Activated T-helper 1 cell treated with anti-CD3 and anti-CD28 coated beads, Interleukin-2, amount 50 U/mL, for 16 hours (primary cell): ENCODE results near the gene KLHL36.

Source experiments
- DNase-seq, 2 donors: peaks; one replicate each; pipeline ENCODE4 v3.0.0-alpha.2; 2020; ENCODE audit warnings: low read depth in 1 of 2, low spot score in 1 of 2

The KLHL36 gene

DNA sequence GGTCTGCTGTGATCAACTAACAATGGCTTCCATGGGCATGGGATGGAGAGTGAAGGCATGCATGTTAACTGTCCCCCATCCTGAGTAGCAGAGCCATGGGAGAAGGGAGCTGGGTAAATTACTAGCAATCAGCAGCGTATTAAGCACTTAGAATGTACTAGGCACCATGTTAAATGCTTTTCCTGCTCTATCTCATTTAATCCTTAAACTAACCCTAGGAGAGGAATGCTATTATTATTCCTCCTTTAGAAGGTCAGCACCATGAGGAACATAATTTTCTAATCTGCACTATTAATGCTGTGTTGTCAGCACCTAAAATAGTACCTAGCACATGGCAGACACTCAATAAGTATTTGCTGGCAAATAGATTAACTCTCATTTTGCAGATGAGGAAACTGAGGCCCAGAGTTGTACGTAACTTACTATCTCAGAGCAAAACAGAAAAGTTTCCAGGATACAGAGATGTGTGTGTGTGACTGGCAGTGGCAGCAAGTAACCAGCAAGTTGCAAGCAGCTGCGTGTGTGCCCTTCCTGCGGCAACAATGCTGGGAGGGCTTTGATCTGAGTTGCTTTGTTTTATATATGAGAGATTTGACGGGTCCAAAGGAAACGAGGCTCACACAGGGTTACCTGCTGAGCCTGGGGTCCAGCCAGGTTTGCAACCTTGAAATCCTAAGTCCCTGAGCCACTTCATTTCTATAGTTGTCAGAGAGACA is 6.5 kb upstream of the KLHL36 start:
- DNase-seq, result no peak

DNA sequence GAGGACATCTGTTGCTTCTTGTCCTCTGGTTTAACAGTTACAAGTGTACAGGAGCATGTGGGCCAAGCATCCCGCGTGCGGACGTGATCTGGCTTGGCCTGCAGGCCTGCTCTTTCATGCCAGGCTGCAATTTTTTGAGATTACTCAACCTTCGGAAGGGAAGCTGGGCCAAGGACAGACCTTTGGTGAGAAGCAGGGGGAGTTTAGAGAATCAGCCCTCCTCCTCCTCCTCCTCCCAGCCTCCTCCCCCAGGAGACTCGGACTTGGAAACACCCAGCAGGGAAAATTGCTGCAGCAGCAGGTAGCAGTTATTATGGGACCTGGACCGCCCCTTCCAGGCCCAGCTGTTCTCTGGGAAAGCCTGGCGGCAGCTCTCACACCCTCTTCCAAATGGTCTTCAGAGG is 5.1 kb upstream of the KLHL36 start:
- no peak for DNase-seq

DNA sequence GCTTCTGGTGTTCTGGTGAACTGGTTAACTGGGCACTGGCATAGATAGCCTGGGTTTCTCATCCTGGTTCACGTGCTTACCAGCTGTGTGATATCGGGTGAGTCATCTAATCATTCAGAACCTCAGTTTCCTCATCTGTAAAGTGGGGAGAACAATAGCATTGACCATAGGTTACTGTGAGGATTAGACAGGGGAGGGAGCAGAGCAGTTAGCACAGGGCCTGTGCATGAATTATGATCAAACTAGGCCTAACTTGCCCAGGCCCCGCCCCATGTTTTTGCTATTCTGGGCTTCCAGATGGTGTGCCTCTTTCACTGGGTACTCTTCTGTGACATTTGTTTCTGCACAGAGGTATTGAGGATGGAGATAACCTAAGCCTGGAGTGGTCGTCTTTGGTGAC is 4.6 kb upstream of the KLHL36 start:
- DNase-seq, result no peak

DNA sequence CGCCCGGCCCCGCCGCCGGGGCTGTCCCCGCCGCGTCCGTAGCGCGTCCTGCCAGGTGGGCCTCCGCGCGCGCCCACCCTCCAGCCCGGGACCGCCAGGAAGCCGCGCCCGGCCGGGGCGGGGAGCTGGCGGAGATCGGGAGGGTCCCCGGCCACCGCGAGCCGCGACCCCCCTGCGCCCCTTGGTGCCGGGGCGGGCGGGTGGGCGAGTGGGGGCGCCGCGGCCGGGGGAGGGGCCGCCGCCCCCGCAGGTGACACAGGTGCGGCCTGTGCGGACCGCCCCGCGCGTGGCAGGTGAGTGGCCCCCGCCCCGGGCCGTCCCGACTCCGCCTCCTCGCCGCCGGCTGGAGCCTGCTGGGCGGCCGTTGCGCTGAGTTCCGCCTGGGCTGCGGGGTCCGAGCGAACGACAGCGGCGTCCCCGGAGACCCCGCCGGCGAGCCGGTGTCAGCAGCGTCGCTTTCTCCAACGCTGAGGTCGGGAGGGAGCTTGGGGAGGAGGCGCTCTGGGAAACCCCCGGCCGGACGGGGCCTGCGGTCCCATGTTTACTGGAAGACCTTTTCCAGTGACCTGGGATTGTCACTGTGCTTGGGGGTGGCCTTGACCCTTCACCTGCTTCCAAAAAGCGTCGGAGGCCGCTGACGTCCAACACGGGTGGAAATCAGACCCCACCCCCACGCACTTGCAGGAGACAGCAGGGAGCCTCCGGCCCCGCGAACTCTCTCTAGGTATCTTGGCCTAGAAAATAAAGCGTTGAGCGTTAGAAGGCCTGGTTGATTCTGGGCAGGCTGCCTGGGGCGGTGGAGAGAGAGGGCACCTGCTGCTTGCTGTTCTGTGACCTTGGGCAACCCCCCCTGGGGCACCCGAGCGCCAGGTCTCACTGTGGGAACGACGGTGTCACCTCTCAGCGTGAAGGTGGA is 542 bp downstream of the KLHL36 start:
- no peak for DNase-seq

DNA sequence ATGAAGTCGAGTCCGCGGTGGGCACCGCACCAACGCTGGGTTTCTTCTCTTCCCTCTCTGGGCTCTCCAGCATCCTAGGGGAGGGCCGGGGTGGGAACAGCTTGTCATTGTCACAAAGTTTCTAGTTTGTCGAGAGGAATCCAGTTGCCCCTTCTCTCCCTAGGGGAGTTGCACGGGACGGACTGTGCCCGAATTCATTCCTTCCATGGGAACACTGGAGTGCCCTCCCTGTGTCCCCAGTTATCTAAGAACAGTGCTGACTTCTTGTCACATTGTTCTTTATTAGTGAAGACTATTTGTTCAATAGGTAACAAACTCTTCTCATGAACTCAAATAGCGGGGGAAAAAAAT is 1.2 kb downstream of the KLHL36 start:
- no peak for DNase-seq

DNA sequence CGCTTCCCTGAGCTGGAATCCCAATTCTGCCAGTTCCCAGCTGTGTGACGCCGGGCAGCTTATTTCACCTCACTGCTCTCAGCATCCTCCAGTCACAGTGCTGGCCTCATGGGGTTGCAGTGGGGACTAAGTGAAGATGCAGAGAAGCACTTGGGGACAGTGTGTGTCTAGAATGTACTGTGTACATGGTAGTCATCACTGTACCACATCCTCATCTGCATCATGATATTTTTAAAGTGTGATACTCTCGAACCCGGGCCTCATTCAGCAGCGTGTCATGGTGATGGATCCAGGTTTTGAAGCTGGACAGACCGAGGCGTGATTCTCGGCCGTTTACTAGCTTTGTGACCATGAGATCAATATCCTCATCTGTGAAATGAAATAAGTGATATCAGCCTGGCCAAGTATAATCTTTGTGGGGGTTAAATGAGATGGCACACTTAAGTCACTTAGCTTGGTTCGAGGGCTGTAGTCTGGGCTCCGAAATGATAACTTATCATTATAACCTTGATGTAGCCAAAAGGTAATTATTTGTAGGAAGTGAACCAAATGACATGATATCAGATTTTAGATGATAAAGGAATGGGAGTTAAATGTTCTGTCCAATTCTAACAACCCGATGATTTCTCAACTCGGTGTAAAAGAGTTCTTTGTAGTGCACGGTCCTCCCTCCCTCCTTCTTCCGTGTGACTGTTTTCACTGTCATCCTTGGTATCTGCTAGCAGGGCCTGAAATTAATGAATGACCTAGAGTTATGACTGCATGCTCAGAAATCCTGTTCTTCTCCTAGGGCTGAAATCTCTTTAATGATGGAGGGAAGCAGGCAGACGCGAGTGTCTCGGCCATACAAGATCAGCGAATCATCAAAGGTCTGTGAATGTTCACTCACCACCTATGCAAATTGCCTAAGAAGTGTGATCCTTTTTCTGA is 2.0 kb downstream of the KLHL36 start:
- no peak for DNase-seq

DNA sequence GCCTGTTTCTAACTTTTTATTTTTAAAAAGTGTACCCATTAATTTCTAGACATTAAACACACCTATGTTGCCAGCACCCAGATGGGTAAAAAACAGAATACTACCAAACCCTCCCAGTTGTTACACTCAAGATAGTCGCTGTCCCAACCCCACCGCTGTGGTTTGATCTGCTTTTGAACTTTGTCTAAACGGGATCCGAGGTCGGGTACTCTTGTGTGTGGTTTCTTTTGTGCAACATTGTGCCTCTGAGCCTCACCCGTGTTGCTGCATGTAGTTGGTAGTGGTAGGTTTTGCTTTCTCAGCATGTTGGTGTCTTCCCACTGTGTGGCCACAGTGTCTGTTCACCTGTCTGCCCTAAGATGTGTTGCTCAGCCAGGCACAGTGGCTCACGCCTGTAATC is 4.3 kb downstream of the KLHL36 start:
- no peak for DNase-seq

DNA sequence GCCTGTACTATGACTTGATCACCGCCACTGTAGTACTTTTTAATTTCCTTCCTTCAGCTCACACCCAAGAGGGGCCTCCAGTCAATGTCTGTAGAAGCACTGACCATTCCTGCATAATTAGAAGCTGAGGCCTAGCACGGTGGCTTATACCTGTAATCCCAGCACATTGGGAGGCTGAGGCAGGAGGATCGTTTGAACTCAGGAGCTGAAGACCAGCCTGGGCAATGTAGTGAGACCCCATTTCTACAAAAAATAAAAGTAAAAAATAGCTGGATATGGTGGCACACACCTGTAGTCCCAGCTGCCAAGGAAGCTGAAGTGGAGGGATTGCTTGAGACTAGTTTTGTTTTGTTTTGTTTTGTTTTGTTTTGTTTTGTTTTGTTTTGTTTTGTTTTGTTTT is 5.9 kb downstream of the KLHL36 start:
- no peak for DNase-seq

DNA sequence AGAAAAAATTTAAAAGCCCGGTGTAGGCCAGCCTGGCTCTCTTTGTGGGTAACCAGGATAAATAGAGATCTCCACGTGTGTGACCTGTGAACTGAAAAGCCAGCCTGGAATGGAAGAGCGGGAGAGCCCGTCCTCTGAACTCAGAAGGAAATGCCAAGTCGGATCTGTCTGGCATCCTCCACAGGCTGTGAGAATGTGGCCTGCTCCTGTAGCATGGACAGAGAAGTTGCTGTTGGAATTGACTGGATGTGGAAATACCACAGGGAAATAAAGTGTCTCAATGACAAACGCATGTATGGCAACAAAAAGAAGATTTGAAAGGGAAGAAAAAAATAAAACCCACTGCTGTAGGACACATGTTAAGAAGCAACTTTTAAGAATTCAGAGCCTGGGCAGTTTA is 6.7 kb downstream of the KLHL36 start:
- DNase-seq, result no peak

DNA sequence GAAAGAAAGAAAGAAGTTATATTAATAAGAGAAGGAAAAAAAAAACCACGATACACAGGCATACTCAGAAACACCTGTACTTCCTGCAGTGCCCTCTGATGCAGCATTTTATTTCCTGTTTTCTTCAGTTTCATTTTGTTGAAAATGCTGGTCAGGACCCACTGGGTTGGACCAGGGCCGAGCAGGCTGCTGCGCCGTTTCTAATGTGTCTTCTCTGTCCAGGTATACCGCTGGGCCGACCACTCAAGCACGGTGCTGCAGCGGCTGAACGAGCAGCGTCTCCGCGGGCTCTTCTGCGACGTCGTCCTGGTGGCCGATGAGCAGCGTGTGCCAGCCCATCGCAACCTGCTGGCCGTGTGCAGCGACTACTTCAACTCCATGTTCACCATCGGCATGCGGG is 8.3 kb downstream of the KLHL36 start:
- no peak for DNase-seq

DNA sequence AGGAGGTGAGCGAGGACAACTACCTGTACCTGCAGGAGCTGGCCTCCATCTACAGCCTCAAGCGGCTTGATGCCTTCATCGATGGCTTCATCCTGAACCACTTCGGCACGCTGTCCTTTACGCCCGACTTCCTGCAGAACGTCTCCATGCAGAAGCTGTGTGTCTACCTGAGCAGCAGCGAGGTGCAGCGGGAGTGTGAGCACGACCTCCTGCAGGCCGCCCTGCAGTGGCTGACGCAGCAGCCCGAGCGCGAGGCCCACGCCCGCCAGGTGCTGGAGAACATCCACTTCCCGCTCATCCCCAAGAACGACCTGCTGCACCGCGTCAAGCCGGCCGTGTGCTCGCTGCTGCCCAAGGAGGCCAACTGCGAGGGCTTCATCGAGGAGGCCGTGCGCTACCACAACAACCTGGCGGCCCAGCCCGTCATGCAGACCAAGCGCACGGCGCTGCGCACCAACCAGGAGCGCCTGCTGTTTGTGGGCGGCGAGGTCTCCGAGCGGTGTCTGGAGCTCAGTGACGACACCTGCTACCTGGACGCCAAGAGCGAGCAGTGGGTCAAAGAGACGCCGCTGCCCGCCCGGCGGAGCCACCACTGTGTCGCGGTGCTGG is 9.0 kb downstream of the KLHL36 start:
- no peak for DNase-seq

DNA sequence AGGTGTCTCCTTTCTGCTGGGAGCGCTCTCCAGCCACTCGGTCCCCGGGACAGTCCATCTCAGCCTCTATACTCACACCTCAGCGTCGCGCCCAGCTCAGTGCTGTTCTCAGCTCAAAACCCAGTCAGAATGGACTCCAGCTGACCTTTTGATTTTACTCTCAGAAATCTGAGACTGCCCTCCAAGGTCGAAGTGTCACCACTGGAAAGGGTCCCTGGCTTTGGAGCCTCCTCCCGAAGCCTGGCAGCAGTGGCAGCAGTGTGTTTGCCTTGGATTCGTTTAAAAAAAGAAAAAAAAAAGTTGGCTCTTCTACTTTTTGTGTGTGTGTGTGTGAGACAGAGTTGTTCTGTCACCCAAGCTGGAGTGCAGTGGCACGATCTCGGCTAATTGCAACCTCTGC is 10.4 kb downstream of the KLHL36 start:
- no peak for DNase-seq

DNA sequence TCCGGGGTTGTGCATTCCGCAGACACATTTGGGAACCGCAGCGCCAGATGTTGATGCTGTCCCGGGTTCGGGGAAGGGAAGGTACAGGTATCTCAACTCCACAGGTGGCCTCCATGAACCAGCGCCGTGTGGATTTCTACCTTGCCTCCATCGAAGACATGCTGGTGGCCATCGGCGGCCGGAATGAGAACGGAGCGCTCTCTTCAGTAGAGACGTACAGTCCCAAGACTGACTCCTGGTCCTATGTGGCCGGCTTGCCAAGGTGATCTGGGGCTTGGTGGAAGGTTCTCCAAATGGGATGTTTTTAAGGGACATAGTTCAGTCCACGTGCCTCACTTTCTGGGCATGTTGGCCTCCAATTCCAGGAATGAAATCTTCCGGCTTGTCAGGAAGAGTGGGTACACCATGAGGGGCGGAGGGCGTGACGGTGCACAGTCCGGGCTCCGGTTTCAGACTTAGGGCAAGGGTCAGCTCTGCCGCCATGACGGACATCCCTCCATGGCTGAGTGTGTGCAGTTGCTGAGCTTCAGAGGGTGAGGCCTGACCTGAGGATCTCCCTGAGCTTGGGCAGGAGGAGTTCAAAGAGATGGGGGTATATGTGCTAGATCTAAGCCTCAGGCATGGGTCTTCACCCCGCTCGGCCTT is 11.5 kb downstream of the KLHL36 start:
- DNase-seq, result no peak

DNA sequence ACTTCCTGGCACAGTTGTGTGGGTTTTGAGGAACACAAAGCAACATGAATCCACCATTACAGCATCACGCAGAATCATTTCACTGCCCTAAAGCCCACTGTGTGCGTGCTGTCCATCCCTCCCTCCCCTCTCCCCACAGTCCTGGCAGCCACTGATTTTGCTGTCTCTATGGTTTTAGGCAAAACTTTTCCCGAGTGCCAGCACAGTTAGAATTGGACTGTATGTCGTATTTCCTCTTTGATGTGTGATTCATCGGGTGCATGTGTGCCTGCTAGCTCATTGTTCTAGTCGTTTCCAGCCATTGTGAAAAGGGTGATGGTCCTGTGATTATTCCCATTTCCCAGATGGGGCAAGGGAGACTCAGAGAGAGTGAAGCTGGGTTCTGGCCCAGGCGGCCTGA is 12.7 kb downstream of the KLHL36 start:
- no peak for DNase-seq

DNA sequence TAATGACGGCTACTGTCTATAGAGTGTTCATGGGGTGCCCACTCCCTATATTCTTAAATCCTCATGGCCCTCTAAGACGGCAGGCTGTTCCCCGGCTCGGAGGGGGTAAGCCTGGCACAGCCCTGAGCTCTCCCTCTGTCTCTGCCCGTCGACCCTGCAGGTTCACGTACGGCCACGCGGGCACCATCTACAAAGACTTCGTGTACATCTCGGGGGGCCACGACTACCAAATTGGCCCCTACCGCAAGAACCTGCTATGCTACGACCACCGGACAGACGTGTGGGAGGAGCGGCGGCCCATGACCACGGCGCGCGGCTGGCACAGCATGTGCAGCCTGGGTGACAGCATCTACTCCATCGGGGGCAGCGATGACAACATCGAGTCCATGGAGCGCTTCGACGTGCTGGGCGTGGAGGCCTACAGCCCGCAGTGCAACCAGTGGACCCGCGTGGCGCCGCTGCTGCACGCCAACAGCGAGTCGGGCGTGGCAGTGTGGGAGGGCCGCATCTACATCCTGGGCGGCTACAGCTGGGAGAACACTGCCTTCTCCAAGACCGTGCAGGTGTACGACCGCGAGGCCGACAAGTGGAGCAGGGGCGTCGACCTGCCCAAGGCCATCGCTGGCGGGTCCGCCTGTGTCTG is 13.2 kb downstream of the KLHL36 start:
- no peak for DNase-seq

DNA sequence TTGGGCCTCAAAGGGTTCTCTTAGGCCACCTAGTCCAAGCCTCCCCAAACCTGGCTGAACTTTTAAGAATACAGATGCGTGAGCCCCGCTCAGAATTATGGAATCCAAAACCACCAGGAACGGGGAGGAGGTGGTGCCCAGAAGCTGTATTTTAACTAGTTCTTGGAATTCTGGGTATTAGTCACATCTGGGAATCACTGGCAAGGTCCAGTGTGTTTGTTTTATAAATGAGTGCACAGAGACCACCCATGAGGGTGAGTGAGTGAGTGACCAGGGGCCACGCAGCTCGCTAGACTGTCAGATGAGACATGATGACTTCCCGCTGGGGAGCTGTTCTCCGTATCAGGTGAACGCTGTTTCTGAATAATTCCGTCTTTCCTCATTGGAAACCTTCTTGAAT is 14.2 kb downstream of the KLHL36 start:
- DNase-seq, result no peak

DNA sequence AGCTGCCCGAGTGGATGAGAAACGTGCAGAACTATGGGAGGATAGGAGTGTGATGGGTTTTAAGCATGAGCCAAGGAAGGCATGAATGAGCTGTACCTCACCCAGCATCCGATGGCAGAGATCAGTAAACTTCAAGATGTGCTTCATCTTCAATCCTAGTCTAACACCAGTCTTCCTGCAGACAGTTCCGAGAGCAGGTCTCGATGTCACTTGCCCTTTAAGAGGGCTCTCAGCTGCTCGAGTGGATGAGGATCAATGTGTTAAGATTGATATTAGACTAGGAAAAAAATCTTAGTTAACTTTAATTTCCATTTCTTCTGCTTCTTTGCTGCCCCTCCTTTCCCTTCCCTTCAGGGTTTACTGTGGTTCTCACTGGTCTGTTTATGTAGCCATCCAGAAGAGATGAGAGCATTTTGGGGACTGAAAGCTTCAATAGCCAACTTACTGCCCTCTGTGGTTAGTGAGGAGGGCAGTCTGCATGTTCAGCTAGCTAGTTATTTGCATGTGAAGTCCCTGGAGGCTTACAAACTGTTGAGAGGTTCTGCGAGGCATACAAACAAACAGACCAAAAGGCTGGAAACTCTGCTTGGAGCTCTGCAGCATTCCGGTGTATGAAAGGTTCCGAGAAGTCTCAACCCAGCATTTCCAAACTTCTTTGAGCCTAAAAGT is 15.3 kb downstream of the KLHL36 start:
- DNase-seq, result no peak

DNA sequence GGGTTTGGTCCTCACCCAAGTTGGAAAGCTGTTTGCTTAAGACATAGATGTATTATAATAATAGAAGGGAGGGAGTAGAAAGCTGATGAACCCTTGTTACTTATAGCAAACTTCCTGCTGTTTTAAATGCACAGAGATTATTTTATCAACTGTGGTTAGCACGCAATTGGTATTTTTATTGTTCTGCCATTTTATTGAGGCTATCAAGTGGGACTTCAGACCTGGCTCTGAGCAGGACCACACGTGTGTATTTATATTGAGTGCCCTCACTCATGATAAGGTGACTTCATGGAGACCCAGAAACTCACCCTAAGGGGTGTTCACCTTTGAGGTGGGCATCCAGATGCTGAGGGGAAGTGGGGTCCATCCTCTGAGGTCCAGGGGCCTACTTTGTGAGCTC is 17.0 kb downstream of the KLHL36 start:
- no peak for DNase-seq

DNA sequence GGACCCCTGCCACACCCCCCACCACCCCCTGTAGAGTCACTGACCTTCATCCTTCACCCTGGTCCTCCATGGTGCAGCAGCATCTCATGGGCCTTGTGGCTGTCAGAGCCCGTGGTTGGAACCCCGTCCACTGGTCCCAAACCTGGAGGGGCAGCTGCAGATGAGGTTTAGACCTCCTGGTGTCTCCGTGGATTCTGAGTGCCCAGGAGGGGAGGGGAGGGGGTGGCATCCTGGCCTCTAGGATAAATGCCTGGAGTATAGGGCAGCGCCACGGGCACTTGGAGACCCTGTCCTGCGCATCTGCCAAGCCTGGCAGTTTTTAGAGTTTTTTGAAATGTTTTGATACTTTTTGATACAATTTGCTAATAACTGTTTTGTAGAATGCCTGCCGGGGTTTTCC is 17.5 kb downstream of the KLHL36 start:
- DNase-seq, result no peak
